AML-193 (cell line): ENCODE results near the gene UQCC2.

ENCODE experiments used
- DNase-seq, 2 experiments: peaks; one replicate each; lab custom pipeline; 2025; lab: John Stamatoyannopoulos, UW

UQCC2 gene

DNA sequence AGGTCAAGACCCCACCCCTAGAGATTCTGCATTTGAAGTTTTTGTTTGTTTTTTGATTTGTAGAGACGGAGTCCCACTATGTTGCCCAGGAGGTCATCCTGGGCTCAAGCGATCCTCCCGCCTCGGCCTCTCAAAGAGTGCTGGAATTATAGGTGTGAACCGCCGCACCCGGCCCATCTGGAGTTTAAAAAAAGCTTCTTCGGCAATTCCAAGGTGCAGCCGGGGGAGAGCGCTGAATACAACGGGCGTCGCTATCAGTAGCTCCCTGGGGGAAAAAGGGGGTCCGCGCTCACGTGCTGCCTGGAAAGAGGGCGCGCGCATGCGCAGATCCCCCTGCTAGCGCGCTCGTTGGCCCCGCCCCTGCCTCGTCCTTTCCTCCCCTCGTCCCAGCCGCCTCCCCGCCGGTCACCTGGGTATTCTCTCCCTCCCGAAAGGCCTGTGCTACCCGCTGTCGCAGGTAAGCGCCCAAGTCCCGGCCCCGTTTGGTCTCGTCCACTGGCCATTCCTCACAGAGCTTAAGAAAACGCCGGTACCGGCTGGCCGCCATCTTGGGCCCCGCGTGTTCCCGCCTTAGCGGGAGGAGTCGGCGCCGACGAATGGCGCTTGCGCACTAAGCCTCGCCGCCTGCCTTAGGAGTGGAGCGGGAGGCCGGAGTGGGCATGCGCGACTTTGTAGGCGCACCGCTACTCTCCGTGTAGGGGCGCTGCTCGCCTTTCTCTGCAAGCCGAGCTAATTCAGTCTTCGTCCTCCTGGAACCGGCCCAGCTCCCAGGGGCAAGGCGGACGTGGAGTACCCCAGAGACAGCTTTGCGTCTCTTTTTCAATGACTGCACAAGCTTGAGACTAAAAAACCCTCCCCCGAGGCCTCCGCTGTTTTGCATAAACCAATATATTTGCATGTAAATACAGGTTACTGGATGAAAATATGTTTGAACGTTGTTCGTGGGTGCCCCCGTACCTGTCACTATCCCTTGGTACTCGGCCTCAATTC is at the start of gene UQCC2:
TSS of gene UQCC2 (minus strand) at position 561 of the 990 bp plus-strand sequence. CDS start at position 547, 14 bp downstream.
- DNase-seq, result peak; percentile 95 to 98

DNA sequence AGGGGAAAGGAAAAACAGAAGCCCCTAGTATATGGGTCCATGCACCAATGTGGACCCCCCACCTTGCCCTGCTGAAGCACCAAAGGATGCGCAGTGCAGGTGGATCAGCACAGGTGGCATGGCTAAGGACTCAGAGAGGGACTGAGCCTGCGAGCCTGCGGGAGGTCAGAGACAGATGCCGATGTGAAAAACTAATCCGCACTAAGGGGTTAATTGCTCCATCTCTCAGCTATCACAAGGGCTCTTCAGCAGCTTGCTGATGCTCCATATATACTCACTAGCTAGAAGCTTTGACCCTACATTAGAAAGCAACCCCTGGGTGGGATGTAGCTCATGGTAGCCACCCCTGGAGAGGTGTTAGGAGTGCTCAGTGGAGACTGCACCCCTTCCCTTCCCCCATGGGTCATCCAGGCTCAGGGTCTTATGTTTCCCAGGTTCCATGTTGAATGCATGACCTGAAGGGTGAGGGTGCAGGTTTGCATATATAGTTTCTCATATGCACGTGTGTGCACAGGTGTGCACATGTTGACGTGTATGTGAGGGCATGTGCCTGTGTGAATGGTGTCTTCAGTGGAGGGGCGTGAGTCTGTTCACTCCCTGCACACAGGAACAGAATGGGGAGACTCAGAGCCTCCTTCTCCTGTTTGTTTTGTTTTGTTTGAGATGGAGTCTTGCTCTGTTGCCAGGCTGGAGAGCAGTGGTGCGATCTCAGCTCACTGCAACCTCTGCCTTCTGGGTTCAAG is 48.6 kb upstream of the UQCC2 start:
- DNase-seq, result no peak

- no peak for DNase-seq
These were observed 47.3 kb upstream of the UQCC2 start for GRCh38 chr6:33758815-33759216.

DNA sequence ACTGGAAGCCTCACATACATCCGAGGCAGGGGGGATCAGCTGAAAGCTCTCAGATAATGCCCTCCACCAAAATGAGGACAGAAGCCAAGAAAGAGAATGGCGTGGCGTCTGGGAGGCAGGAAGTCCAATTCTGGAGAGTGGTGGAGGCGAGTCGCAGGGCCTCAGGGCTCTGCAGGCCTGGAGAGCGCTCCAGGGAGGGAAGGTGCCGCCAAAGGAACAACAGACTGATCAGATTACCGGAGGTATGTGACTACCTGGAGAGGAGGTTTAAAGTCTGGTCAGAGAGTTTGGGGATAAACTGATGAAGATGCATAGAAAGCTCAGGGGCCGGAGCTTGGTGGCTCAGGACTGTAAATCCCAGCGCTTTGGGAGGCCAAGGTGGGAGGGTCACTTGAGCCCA is 46.4 kb upstream of the UQCC2 start:
- DNase-seq, result no peak

- no peak for DNase-seq
These were observed 45.6 kb upstream of the UQCC2 start for GRCh38 chr6:33757113-33757512.

DNA sequence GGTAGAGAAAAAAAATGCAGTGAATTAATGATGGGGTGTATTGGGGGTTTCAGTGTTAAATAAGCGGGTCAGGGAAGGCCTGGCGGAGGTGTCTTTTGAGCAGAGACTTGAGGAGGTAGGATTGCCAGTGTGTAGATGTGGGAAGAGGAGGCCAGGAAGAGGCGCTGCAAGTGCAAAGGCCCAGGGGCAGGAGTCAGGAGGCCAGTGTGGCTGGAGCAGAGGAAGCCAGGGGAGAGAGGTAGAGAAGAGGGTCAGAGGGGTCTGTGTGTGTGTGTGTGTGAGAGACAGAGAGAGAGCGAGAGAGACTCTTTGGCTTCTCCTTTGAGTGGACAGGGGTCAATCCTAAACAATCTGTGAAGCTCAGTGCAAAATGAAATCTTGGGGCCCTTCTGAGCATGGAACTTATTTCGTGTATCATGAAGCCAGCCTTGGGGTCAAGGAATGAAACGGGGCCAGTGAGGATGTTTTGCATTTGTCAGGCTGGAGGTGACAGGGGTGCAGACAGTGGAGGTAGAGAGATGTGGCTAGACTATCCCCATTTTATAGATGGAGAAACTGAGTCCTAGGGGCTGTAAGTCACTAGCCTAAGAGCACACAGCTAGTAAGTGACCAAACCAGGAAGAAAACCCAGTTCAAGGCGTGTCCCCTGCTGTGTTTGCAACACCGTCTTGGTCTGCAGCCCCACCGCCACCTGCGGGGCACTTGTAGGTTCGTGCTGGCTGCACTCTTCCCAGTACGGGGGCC is 44.9 kb upstream of the UQCC2 start:
- no peak for DNase-seq

- DNase-seq, result no peak
These were observed 43.8 kb upstream of the UQCC2 start for GRCh38 chr6:33755070-33755869.

DNA sequence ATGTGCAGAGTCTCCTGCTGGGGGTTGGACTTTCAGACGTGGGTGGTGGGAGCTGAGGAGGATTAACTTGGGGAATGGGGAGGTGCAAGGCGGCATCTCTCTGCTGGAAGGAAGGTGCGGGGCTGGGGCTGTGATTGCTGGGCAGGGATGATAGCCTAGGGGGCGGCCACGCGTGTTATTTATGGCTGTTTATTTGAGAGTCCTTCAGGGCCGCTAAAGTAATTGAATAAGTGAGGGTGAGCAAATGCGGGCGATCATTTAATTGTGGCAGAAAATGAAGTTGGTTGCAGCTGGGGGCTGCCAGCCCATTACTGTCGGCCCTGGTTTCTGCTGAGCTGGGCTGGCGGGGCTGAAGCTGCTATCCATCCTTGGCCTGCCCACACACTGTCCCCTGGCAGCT is 42.7 kb upstream of the UQCC2 start:
- DNase-seq, result no peak

DNA sequence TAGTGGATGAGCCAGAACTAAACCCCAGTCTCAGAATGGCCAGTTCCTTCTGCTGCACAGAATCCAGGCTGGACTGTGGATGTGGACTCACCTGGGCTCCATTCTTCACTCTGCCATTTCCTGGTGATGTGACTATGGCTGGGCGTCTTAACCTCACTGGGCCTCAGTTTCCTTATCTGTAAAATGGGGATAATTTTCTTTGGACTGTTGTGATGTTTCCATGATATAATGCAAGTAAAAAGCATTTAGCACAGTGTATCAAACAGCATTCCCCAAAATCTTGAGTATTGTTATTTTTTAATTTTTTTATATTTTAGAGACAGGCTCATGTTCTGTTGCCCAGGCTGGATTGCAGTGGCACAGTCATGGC is 41.1 kb upstream of the UQCC2 start:
- no peak for DNase-seq

GRCh38 chr6:33751771-33752645 is 40.5 kb upstream of the UQCC2 start:
- no peak for DNase-seq

DNA sequence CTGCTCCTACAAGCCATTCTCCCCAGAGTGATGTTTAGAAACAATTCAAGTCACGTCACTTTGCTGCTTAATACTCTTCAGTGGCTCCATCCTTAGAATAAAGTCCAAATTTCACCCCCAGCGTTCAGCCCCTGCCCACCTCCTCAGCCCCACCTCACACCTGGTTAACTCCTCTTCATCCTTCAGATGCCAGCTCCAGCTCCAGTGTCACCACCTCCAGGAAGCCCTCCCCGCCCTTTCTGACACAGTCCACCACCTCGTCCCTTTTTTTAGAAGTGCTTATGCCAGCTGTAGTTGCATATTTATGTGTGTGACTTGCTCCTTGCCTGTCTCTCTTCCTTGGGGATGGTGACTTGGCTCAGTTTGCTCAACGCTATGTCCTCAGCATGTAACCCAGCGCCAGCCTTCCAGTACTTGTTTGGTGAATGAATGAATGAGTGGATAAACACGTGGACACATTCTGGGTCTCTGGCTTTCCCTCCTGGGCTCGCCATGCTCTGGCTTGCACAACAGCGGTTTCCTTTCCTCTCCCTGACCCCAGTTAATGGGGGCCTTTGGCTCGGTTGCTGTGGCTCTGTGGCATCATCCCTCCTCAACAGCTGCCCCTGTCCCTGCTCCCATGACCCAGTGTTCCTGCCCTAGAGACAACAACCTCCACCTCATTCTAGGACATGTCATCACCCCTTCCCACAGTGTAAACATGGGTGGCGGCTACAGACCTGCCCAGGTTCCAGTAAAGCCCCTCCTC is 38.9 kb upstream of the UQCC2 start:
- DNase-seq, result no peak

DNA sequence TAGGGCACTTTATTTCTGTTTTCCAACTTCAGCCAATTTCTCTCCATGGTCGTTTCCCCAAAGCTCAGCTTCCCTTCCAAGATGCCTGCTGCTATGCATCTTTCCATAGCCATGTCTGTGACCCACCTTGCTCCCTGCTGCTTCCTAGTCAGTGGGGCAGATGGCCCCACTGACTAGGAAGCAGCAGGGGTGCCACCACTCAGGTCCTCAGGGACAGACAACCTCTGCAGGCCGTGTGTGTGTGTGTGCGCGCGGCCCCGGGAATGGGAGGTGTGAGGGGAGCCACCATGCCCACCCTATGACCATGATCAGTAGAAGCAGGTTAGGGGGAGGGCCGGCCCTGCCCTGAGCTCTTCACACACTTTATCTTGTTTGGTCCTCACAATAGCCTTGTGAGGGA is 37.9 kb upstream of the UQCC2 start:
- DNase-seq, result no peak

DNA sequence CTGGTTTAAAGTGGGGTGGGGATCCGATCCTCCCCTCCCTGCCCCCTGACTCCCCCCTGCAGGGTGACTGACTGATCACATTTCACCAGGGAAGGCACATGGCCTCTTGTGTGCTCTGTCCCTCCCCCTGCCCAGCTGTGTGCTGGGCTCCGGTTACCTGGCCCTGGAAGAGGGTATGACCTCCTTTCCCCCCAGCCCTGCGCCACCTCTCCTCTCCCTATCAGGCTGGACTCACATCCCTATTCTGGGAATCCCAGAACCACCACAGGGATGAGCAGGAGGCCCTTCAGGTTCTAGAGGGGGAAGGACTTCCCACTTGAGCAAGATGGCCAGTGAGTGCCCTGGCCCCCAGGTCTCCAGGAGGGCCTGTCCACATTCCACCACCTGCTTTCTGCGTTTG is 37.3 kb upstream of the UQCC2 start:
- DNase-seq, result no peak

- no peak for DNase-seq
These were observed 36.3 kb upstream of the UQCC2 start for GRCh38 chr6:33747823-33748222.

DNA sequence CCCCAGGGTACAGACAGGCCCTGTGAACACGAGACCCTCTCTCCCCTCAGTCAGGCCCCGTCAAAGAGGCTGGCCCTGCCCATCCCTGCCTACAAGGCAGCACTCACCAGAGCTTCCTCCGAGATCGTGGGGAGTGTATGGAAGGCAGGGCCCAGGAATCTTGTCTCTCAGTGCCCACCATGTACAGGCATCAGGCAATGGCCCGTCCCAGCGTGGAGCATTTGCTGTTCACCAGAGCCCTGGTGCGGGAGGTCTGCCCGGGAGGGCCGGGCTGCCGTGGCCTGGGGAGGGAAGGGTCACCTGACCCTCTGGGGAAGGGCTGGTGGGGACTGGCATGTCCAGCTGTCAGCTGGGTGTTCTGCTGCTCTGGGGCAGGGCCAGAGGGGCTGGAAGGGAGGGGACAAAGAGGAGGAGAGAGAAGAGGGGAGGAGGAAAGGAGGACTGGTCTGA is 35.2 kb upstream of the UQCC2 start, which contains the start of gene IP6K3:
TSS of gene IP6K3 (minus strand) at position 255 of the 450 bp plus-strand sequence. CDS start 11,429 bp downstream, outside the sequence.
- no peak for DNase-seq

DNA sequence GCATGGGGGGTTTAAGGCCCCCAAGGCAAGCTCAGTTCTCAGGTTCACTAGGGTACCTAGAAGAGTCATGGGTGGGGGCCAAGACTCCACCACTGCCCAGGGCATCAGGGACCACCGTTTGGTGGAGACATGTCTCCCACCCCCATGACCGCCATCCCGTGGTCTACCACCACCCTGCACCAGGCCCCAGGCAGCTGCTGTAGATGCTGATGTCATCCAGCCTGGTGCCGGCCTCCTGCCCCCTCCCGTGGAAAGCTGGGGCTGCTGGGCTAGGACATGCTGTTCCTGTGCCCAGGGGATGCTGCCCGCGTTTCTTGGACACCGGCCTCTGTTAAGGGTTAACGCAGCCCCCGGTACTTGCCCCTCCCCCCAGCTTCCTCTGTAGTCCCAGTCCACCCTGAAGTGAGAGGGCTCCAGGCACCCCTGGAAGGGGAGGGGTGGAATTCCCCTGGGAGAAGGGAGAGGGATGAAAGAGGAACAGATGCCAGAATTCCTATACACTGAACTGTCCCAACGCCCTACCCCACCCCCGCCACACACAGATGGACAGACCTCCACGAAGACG is 34.6 kb upstream of the UQCC2 start:
- no peak for DNase-seq

- DNase-seq, result no peak
These were observed 34.0 kb upstream of the UQCC2 start for GRCh38 chr6:33745548-33745947.

- DNase-seq, result no peak
These were observed 33.5 kb upstream of the UQCC2 start for GRCh38 chr6:33744895-33745546.
